HG03521 (cell line): Measurements from ENCODE around the gene TNFAIP2.
"Not testable (repeated sequence)": the region's sequence is repeated elsewhere in the genome, so short reads cannot be mapped to it uniquely, and the experiment has no call there.

Experiments used
- ATAC-seq: cut with Tn5 transposase; IDR thresholded peaks from one replicate; pipeline ENCODE4 v1.9.1; 2021; ENCODE audit warnings: mild to moderate bottlenecking, moderate library complexity; ENCODE audit not compliant: unreplicated experiment

Gene TNFAIP2

GRCh38 chr14:103105580-103106150 is 17.6 kb upstream of the TNFAIP2 start:
- no peak for ATAC-seq

GRCh38 chr14:103107455-103107854 is 15.8 kb upstream of the TNFAIP2 start:
- ATAC-seq: no peak

- ATAC-seq: no peak
Observed at GRCh38 chr14:103107941-103108748, 15.1 kb upstream of the TNFAIP2 start.

GRCh38 chr14:103108749-103109207 is 14.5 kb upstream of the TNFAIP2 start:
- ATAC-seq: no peak

- no peak for ATAC-seq
Observed at GRCh38 chr14:103109535-103110441, 13.5 kb upstream of the TNFAIP2 start.

GRCh38 chr14:103110681-103111231 is 12.5 kb upstream of the TNFAIP2 start:
- ATAC-seq: no peak

GRCh38 chr14:103111232-103111868 is 11.9 kb upstream of the TNFAIP2 start:
- no peak for ATAC-seq

GRCh38 chr14:103112400-103113243 is 10.6 kb upstream of the TNFAIP2 start:
- ATAC-seq: no peak

- ATAC-seq: no peak
Observed at GRCh38 chr14:103113303-103113702, 10.0 kb upstream of the TNFAIP2 start.

GRCh38 chr14:103113774-103114173 is 9.5 kb upstream of the TNFAIP2 start:
- no peak for ATAC-seq

- not testable (repeated sequence) for ATAC-seq
Observed at GRCh38 chr14:103115086-103115679, 8.1 kb upstream of the TNFAIP2 start.

GRCh38 chr14:103115845-103116572 is 7.3 kb upstream of the TNFAIP2 start:
- no peak for ATAC-seq

GRCh38 chr14:103116636-103117035 is 6.6 kb upstream of the TNFAIP2 start:
- no peak for ATAC-seq

- ATAC-seq: not testable (repeated sequence)
Observed at GRCh38 chr14:103117499-103117898, 5.8 kb upstream of the TNFAIP2 start.

GRCh38 chr14:103118018-103118662 is 5.1 kb upstream of the TNFAIP2 start:
- no peak for ATAC-seq

GRCh38 chr14:103118663-103119404 is 4.4 kb upstream of the TNFAIP2 start:
- ATAC-seq: no peak

- ATAC-seq: not testable (repeated sequence)
Observed at GRCh38 chr14:103119527-103119926, 3.7 kb upstream of the TNFAIP2 start.
